Transverse colon (tissue), 4 donors: ENCODE data around the gene NEUROD4. TPM values are rescaled to one million over a fixed set of nuclear protein-coding genes. Genes with fewer than 3 reads are reported as not detected.

Experiments
- DNase-seq: peaks from one replicate; pipeline ENCODE4 v3.0.0-alpha.2; 2019
- H3K27ac ChIP-seq, 4 donors: fragments of 200-600 bp; sonication (generic); 2 replicates each; pipeline ENCODE4 v1.5.1; 2016 to 2018; ENCODE audit warnings: inconsistent platforms in 4 of 4
- H3K27me3 ChIP-seq: fragments of 200-600 bp; sonication (generic); 2 replicates; pipeline ENCODE4 v1.5.1; 2017; ENCODE audit warnings: inconsistent platforms
- H3K36me3 ChIP-seq, 4 donors: fragments of 200-600 bp; sonication (generic); 2 replicates each; pipeline ENCODE4 v1.5.1; 2017 to 2019; ENCODE audit warnings: inconsistent platforms in 4 of 4
- H3K4me1 ChIP-seq, 4 donors: fragments of 200-600 bp; sonication (generic); 2 replicates each; pipeline ENCODE4 v1.5.1; 2017 to 2020; ENCODE audit warnings: inconsistent platforms in 4 of 4
- H3K4me3 ChIP-seq, 4 donors: fragments of 200-600 bp; sonication (generic); 1 replicate in 1 of 4; 2 replicates in 3 of 4; pipeline versions ENCODE4 v1.5.1 to v1.6.1; 2017 to 2019; ENCODE audit warnings: inconsistent platforms in 4 of 4
- H3K9me3 ChIP-seq, 2 donors: fragments of 200-600 bp; sonication (generic); 2 replicates each; pipeline ENCODE4 v1.5.1; 2017 to 2019; ENCODE audit warnings: inconsistent platforms in 2 of 2
- EP300 ChIP-seq: sonication (generic); formaldehyde crosslinking; IDR thresholded peaks from one replicate; pipeline ENCODE4 v1.6.1; 2017; ENCODE audit warnings: antibody characterized with exemption, low read depth
- POLR2A ChIP-seq: fragments of 450-650 bp; IDR thresholded peaks from one replicate; pipeline ENCODE4 v1.6.1; 2016; ENCODE audit warnings: antibody characterized with exemption, mild to moderate bottlenecking, moderate library complexity
- POLR2AphosphoS5 ChIP-seq, 3 donors: sonication (generic); formaldehyde crosslinking; IDR thresholded peaks; one replicate each; pipeline ENCODE4 v1.6.1; 2016; ENCODE audit warnings: antibody characterized with exemption in 3 of 3
- WGBS, 2 donors: methylation state at CpG; one replicate each; pipeline ENCODE4 v1.1.5; 2018; ENCODE audit warnings: low coverage in 1 of 2; 5-methylcytosine and 5-hydroxymethylcytosine counted together
- in situ Hi-C, 4 donors: fragments of 200-750 bp; cut with MboI; loops; one replicate each; pipeline versions ENCODE4 v1.15.0 to v1.15.1; 2017; ENCODE audit warnings: low sequenced_read_pairs in 3 of 4, low pct_ligation_motif_present in 1 of 4, low pct_unique_long_range_greater_than_20kb in 1 of 4
- intact Hi-C: fragments of 100-400 bp; cut with DNase I; formaldehyde crosslinking; loops from one replicate; pipeline ENCODE4 v1.15.1; 2023; ENCODE audit warnings: low total_unique reads
- total RNA-seq, 4 donors: library from RNA; depleted of rRNA; stranded (reverse); fragments of >200 nt; gene quantifications; one replicate each; pipeline ENCODE4 v1.1.0, GENCODE V29; 2016
- TF ChIP-seq, protein P1 (sequence below), 5 experiments: fragments of 200-600 bp in 3 of 5; fragments of 450-650 bp in 2 of 5; sonication (generic) in 3 of 5; IDR thresholded peaks; 1 replicate in 2 of 5; 2 replicates in 3 of 5; pipeline ENCODE4 v1.5.1; 2016 to 2017; ENCODE audit warnings: antibody characterized with exemption in 5 of 5, inconsistent platforms in 3 of 5, mild to moderate bottlenecking in 2 of 5, moderate library complexity in 1 of 5

The NEUROD4 gene
- total RNA-seq, 4 donors from 2014 or later, result not detected

DNA sequence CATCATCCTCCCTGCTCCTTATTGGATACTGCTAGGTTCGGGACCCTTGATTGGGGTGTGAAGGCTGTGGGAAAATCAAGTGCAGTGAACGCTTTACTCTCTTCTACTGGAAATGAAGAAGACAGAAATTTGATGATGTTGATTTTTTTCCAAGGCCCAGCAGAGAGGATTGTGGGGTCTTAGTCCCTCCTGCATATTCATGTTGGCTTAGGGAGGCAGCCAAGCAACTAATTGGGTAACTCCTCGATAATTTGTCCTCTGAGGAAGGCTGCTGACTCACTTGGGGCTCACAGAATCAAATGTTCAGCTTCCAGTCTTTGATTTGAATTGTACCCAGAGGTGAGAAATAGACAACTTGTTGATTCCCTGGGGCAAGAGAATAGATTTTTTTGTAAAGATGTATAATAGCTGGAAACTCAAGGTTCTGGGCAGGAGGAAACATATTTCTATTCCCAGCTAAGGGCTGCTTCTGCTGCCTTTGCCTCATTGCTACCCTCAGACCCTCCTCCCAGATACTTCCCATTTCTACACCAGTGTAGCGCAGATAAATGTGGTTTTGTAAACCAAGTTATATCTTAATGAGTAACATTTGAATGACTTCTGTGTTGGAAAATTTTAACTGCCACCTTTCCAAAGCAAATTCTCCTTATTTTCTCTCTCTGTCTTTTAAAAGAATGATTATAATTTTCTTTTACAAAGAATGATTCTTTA lies 21.7 kb downstream of the NEUROD4 start:
- Histone ChIP-seq H3K27ac (no peak overlapping the region), H3K9me3 (no peaks in the 10 kb centered on the region), H3K27me3 (peaks cover 4% of the 10 kb centered on the region), H3K4me3 (no peak overlapping the region), H3K4me1 (no peaks in the 10 kb centered on the region), H3K36me3 (no peaks in the 10 kb centered on the region)
- intact Hi-C loops (loop anchor here (2.0 kb wide), 1 partner anchor 47 kb away; no protein-coding TSS in a partner anchor), in situ Hi-C loops (no loop called here)
- TF ChIP-seq POLR2AphosphoS5 (IDR thresholded peaks at IDR 0.05) (no peak), POLR2A (no peak)
- DNase-seq, result no peak
- 68 to 79% methylated on average over 4 of the region's 4 CpGs for WGBS, 2 donors

DNA sequence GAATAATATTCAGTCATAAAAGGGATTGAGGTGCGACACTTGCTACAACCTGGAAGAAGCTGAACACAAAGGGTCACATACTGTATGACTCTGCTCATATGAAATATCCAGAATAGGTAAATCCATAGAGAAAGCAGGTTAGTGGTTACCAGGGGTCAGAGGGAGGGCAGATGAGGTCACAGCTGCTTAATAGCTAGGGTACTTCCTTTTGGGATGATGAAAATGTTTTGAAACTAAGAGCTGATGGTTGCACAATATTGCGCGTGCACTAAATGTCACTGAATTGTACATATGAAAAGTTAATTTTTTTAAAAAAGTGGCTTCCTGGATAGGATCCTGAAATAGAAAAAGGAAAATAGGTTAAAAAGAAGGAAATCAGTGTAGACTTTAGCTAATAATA lies 23.8 kb downstream of the NEUROD4 start:
- in situ Hi-C loops, result no loop called here
- Histone ChIP-seq H3K4me3 (no peak overlapping the region), H3K27me3 (peaks cover 4% of the 10 kb centered on the region), H3K36me3 (no peaks in the 10 kb centered on the region), H3K27ac (no peak overlapping the region), H3K4me1 (no peaks in the 10 kb centered on the region), H3K9me3 (no peaks in the 10 kb centered on the region)
- intact Hi-C loops, result no loop called here
- TF ChIP-seq, protein P1, sequence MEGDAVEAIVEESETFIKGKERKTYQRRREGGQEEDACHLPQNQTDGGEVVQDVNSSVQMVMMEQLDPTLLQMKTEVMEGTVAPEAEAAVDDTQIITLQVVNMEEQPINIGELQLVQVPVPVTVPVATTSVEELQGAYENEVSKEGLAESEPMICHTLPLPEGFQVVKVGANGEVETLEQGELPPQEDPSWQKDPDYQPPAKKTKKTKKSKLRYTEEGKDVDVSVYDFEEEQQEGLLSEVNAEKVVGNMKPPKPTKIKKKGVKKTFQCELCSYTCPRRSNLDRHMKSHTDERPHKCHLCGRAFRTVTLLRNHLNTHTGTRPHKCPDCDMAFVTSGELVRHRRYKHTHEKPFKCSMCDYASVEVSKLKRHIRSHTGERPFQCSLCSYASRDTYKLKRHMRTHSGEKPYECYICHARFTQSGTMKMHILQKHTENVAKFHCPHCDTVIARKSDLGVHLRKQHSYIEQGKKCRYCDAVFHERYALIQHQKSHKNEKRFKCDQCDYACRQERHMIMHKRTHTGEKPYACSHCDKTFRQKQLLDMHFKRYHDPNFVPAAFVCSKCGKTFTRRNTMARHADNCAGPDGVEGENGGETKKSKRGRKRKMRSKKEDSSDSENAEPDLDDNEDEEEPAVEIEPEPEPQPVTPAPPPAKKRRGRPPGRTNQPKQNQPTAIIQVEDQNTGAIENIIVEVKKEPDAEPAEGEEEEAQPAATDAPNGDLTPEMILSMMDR (IDR thresholded peaks at IDR 0.05), result no peak
- TF ChIP-seq POLR2AphosphoS5 (IDR thresholded peaks at IDR 0.05) (no peak), EP300 (no peak), POLR2A (no peak)
- 75 to 94% methylated on average over 3 of the region's 3 CpGs for WGBS, 2 donors
- peak; percentile 10 for DNase-seq

DNA sequence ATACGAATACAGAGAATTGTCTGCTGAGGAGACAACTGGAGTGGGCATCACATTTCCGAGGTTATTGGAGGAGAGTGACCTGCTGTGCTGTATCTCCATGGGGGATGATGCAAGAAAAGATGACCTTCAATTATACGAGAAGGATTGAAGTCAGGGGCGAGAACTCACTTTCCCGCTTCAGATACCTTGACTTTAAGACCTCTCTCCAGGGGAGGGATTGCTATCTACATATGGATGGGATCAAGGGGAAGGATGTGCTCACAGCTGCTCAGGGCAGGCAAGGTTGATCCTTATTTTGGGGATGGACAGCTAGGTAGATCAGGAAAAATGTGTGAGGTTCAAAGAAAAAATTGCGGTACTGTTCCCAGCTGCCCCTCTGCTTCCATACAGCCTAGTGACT lies 24.4 kb downstream of the NEUROD4 start:
- no peak overlapping the region for H3K27ac ChIP-seq
- intact Hi-C loops (no loop called here), in situ Hi-C loops (no loop called here)
- H3K4me1 ChIP-seq, result no peaks in the 10 kb centered on the region
- TF ChIP-seq POLR2AphosphoS5 (IDR thresholded peaks at IDR 0.05), result no peak
- no peak for TF ChIP-seq EP300
- no peak for TF ChIP-seq POLR2A
- TF ChIP-seq, protein P1 (IDR thresholded peaks at IDR 0.05), result no peak
- H3K27me3 ChIP-seq, result peaks cover 4% of the 10 kb centered on the region
- no peak overlapping the region for H3K4me3 ChIP-seq
- H3K9me3 ChIP-seq, result no peaks in the 10 kb centered on the region
- no peaks in the 10 kb centered on the region for H3K36me3 ChIP-seq
- WGBS, 2 donors, result 69 to 76% methylated on average over 6 of the region's 6 CpGs
- no peak for DNase-seq

DNA sequence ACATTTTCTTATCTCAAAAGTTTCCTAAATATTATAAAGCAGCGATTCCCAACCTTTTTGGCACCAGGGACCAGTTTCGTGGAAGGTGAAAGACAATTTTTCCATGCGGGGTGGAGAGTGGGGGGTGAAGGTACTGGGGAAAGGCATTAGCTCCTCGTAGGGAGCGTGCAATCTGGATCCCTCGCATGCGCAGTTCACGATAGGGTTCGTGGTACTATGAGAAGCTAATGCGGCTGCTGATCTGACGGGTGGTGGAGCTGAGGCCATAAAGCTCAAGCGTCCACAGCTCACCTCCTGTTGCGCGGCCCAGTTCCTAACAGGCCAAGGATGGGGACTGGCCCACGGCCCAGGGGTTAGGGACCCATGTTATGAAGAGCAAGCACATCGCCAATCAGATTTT lies 29.9 kb downstream of the NEUROD4 start:
- no peak for DNase-seq
- Histone ChIP-seq H3K4me1 (no peaks in the 10 kb centered on the region), H3K4me3 (no peak overlapping the region), H3K27ac (no peak overlapping the region), H3K27me3 (no peaks in the 10 kb centered on the region), H3K36me3 (no peaks in the 10 kb centered on the region), H3K9me3 (no peaks in the 10 kb centered on the region)
- intact Hi-C loops (no loop called here), in situ Hi-C loops (no loop called here)
- 62 to 88% methylated on average over 3 to 16 of the region's 16 CpGs for WGBS, 2 donors
- TF ChIP-seq EP300 (no peak), POLR2A (no peak), POLR2AphosphoS5 (IDR thresholded peaks at IDR 0.05) (no peak)
- TF ChIP-seq, protein P1 (IDR thresholded peaks at IDR 0.05), result no peak
